HCT116 (cell line): ENCODE data around the gene P2RX3. TPM values are rescaled to one million over a fixed set of nuclear protein-coding genes. Genes with fewer than 3 reads are reported as not detected.

Experiments used
- ATAC-seq: fragments of 200-7000 bp; cut with Tn5 transposase; 2 replicates; pipeline ENCODE4 v1.9.1; 2020; ENCODE audit warnings: mild to moderate bottlenecking, moderate library complexity
- BruUV-seq: library from RNA; stranded (reverse); fragments of 400-500 nt; replicated peaks from 2 replicates; lab custom pipeline; 2021; lab: Mats Ljungman, UMichigan
- CTCF ChIA-PET: fragments of 300-600 bp; sonication (Branson Sonifier 250); formaldehyde crosslinking; loops from one replicate; lab custom pipeline; 2021; ENCODE audit warnings: antibody characterized with exemption; lab: Charles Lee
- POLR2A ChIA-PET: fragments of 300-600, 350-600 bp; sonication (Branson Sonifier 250); formaldehyde crosslinking; loops from one replicate; lab custom pipeline; 2021; ENCODE audit warnings: antibody characterized with exemption; lab: Charles Lee
- RAD21 ChIA-PET, 2 experiments: fragments of 300-600 bp; sonication (Branson Sonifier 250); formaldehyde crosslinking; loops; one replicate each; lab custom pipeline; 2023; ENCODE audit warnings: low total read pairs in 2 of 2; ENCODE audit not compliant: uncharacterized antibody in 2 of 2, unreplicated experiment in 2 of 2, low non-redundant PET in 1 of 2; lab: Charles Lee
- DNase-seq: peaks from one replicate; pipeline ENCODE4 v3.0.0-alpha.2; 2010; ENCODE audit warnings: low read depth, low spot score
- H2AFZ ChIP-seq: fragments of 200-600 bp; shearing (Covaris generic), sonication (generic); 2 replicates; pipeline ENCODE4 v1.6.1; 2017; ENCODE audit warnings: low read depth, mixed run types, mixed read lengths, antibody characterized with exemption, low read length; ENCODE audit not compliant: poor library complexity, severe bottlenecking
- H3K27ac ChIP-seq: 2 replicates; pipeline ENCODE4 v1.5.1; 2012; ENCODE audit warnings: low read depth, low read length
- H3K27me3 ChIP-seq: fragments of 200-600 bp; sonication (generic); 2 replicates; pipeline ENCODE4 v1.6.1; 2016; ENCODE audit warnings: mixed run types, low read length, mixed read lengths; ENCODE audit not compliant: insufficient read depth
- H3K36me3 ChIP-seq, 2 experiments: fragments of 200-500 bp in 1 of 2; fragments of 200-600 bp in 1 of 2; sonication (Bioruptor generic) in 1 of 2; sonication (generic) in 1 of 2; 2 replicates each; pipeline versions ENCODE4 v1.5.1 to v1.6.1; 2014 to 2016; ENCODE audit warnings: low read length in 2 of 2, inconsistent platforms in 1 of 2, mixed read lengths in 1 of 2, mixed run types in 1 of 2; ENCODE audit not compliant: insufficient read depth in 2 of 2, control insufficient read depth in 1 of 2
- H3K4me1 ChIP-seq, 2 experiments: fragments of 200-600 bp in 1 of 2; sonication (generic) in 1 of 2; 2 replicates each; pipeline versions ENCODE4 v1.5.1 to v1.6.1; 2012 to 2017; ENCODE audit warnings: low read length in 2 of 2, inconsistent platforms in 1 of 2, mild to moderate bottlenecking in 1 of 2, mixed read lengths in 1 of 2, mixed run types in 1 of 2, moderate library complexity in 1 of 2; ENCODE audit not compliant: insufficient read depth in 2 of 2, control insufficient read depth in 1 of 2
- H3K4me2 ChIP-seq: fragments of 200-600 bp; sonication (generic); 2 replicates; pipeline ENCODE4 v1.6.1; 2017; ENCODE audit warnings: mixed run types, low read length, mixed read lengths
- H3K4me3 ChIP-seq, 2 experiments: fragments of 200-600 bp in 1 of 2; sonication (generic) in 1 of 2; replicated peaks in 1 of 2; 2 replicates each; pipeline ENCODE4 v1.5.1; 2011 to 2016; ENCODE audit warnings: low read length in 2 of 2, control low read depth in 1 of 2, low read depth in 1 of 2, mild to moderate bottlenecking in 1 of 2, mixed read lengths in 1 of 2, mixed run types in 1 of 2
- H3K79me2 ChIP-seq: fragments of 200-600 bp; sonication (generic); 2 replicates; pipeline ENCODE4 v1.6.1; 2017; ENCODE audit warnings: mild to moderate bottlenecking, mixed run types, low read length, moderate library complexity, mixed read lengths; ENCODE audit not compliant: insufficient read depth
- H3K9ac ChIP-seq: fragments of 200-600 bp; sonication (generic); 2 replicates; pipeline ENCODE4 v1.6.1; 2016; ENCODE audit warnings: low read length, mixed read lengths
- H3K9me2 ChIP-seq: fragments of 200-600 bp; sonication (generic), shearing (Covaris generic); 2 replicates; pipeline ENCODE4 v1.6.1; 2017; ENCODE audit warnings: mixed run types, mild to moderate bottlenecking, moderate library complexity; ENCODE audit not compliant: insufficient read depth
- H3K9me3 ChIP-seq, 2 experiments: fragments of 200-500 bp in 1 of 2; fragments of 200-600 bp in 1 of 2; sonication (Bioruptor generic) in 1 of 2; sonication (generic) in 1 of 2; 2 replicates each; pipeline ENCODE4 v1.6.1; 2014 to 2017; ENCODE audit warnings: low read length in 2 of 2, mixed read lengths in 2 of 2, inconsistent platforms in 1 of 2, low read depth in 1 of 2, mild to moderate bottlenecking in 1 of 2, mixed run types in 1 of 2, moderate library complexity in 1 of 2; ENCODE audit not compliant: control insufficient read depth in 1 of 2, insufficient read depth in 1 of 2
- H4K20me1 ChIP-seq: fragments of 200-600 bp; sonication (generic), shearing (Covaris generic); 2 replicates; pipeline ENCODE4 v1.6.1; 2017; ENCODE audit warnings: mixed run types, mild to moderate bottlenecking, moderate library complexity; ENCODE audit not compliant: insufficient read depth
- CBX3 ChIP-seq: IDR thresholded peaks from 2 replicates; pipeline ENCODE4 v1.6.1; 2012; ENCODE audit warnings: low read depth
- CEBPB ChIP-seq: IDR thresholded peaks from 2 replicates; pipeline ENCODE4 v1.6.1; 2012; ENCODE audit warnings: low read depth
- ELF1 ChIP-seq: IDR thresholded peaks from 2 replicates; pipeline ENCODE4 v1.6.1; 2012; ENCODE audit warnings: low read depth, borderline replicate concordance
- EZH2 ChIP-seq: fragments of 200-600 bp; sonication (generic); IDR thresholded peaks from 2 replicates; pipeline ENCODE4 v1.6.1; 2017; ENCODE audit warnings: antibody characterized with exemption, mixed run types
- POLR2AphosphoS5 ChIP-seq: IDR thresholded peaks from 2 replicates; pipeline ENCODE4 v1.6.1; 2011; ENCODE audit warnings: mild to moderate bottlenecking, low read depth, low read length, moderate library complexity
- RAD21 ChIP-seq: IDR thresholded peaks from 2 replicates; pipeline ENCODE4 v1.6.1; 2012; ENCODE audit warnings: low read depth, mild to moderate bottlenecking
- SIN3A ChIP-seq: IDR thresholded peaks from 2 replicates; pipeline ENCODE4 v1.6.1; 2012; ENCODE audit warnings: low read depth
- SRF ChIP-seq: IDR thresholded peaks from 2 replicates; pipeline ENCODE4 v1.6.1; 2012; ENCODE audit warnings: low read depth
- YY1 ChIP-seq: IDR thresholded peaks from 2 replicates; pipeline ENCODE4 v1.6.1; 2011; ENCODE audit warnings: low read length, low read depth, moderate library complexity, mild to moderate bottlenecking; ENCODE audit not compliant: insufficient replicate concordance; ENCODE audit errors: extremely low read depth
- ZNF274 ChIP-seq: fragments of 200-500 bp; sonication (Bioruptor generic); IDR thresholded peaks from 2 replicates; pipeline ENCODE4 v1.6.1; 2014; ENCODE audit warnings: mild to moderate bottlenecking, low read depth, low read length, inconsistent platforms
- intact Hi-C: fragments of 100-400 bp; cut with micrococcal nuclease; formaldehyde crosslinking; loops from 2 replicates; pipeline ENCODE4 v1.10.0; 2022
- total RNA-seq: library from RNA; stranded (reverse); gene quantifications from one replicate; pipeline ENCODE4 v1.2.1, GENCODE V29; 2021; ENCODE audit not compliant: unreplicated experiment
- TF ChIP-seq, protein P1 (sequence below): IDR thresholded peaks from 2 replicates; pipeline ENCODE4 v1.6.1; 2011; ENCODE audit warnings: mild to moderate bottlenecking, low read length, moderate library complexity; ENCODE audit not compliant: insufficient replicate concordance; ENCODE audit errors: extremely low read depth
- TF ChIP-seq, protein P2 (sequence below): IDR thresholded peaks from 2 replicates; pipeline ENCODE4 v1.6.1; 2012
- TF ChIP-seq, protein P3 (sequence below): IDR thresholded peaks from 2 replicates; pipeline ENCODE4 v1.6.1; 2012; ENCODE audit warnings: low read depth

Gene P2RX3
- total RNA-seq, 1 experiment from 2014 or later, result not detected

DNA sequence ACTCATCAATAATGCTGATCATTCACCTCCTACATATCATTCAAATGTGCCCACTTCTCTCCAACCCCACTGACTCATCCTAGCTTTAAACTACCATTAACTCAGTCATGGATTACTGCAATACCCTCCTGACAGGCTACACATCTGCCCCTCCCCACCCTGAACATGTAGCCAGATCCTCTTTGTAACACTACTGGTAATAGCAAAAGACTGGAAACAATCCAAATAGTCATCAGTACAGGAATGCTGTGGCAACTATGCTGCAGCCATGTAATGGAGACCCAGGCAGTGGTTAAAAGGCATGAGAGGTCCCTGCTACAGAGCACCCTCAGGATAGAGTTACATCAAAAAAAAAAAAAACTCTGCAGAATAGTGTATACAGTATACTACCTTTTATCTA is 72.1 kb downstream of the P2RX3 start (continued):
- TF ChIP-seq ZNF274, result no peak

DNA sequence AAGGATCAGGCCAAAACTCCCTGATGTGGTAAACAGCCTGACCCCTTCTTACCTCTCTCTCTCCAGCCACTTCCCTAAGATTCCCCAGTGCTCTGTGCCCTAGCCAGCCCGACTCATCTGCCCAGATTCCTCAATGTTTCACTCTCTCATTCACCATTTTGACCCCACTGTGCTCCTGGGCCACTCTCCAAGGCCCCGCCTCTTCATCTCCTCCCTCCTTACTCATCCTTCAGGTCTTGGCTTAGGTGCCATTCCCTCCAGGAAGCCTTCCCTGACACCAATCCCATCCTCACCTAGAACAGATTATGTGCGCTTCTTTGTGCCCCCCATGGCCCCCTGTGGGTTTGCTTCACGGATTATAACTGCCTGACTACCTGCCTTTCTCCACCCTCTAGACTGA is 75.5 kb downstream of the P2RX3 start:
- POLR2A ChIA-PET, result no interaction called here
- Histone ChIP-seq H3K4me3 (no peak overlapping the region), H3K4me2 (no peak overlapping the region), H3K9ac (no peak overlapping the region), H3K9me2 (no peaks in the 10 kb centered on the region), H3K4me1 (peaks cover 0 to 4% of the 10 kb centered on the region in 2 experiments; a peak in 1 of 4 replicates), H3K9me3 (no peaks in the 10 kb centered on the region), H3K27ac (no peak overlapping the region), H2AFZ (no peak overlapping the region), H3K27me3 (no peaks in the 10 kb centered on the region), H3K36me3 (peaks cover 0 to 4% of the 10 kb centered on the region in 2 experiments; a peak in 2 of 4 replicates), H3K79me2 (no peaks in the 10 kb centered on the region), H4K20me1 (no peaks in the 10 kb centered on the region)
- no TSS peak for BruUV-seq
- intact Hi-C loops, result no loop called here
- DNase-seq (no peak), ATAC-seq (no peak)
- CTCF ChIA-PET, result no interaction called here
- no peak for TF ChIP-seq POLR2AphosphoS5
- RAD21 ChIA-PET, result no interaction called here

DNA sequence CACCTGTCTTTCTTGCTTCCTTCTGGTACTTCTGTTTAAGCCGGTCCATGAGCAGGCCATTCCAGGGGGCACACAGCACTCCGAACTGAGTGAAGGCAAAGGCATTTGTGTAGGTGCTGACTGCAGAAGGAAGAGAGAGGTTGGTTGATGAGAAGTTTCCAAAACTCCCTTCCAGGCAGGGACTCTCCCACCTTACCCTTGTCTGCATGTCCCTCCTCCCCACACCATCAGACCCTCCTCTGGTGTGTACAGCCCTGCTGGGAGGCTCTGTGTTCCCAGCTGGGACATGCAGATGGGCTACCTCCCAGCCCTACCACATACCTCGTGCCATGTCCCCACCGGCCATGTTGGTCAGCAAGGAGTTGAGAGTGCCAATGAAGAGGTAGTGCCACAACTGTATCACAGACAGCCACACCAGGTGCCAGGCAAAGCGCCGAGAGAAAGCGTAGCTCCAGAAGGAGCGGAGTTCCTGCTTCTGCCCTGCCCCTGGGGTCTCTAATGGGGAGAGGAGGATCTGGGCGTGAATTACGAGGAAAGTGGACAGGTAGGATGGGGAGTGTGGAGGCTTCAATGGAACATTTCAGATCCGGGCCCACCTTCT is 76.6 kb downstream of the P2RX3 start:
- RAD21 ChIA-PET, result no interaction called here
- H4K20me1 ChIP-seq, result no peaks in the 10 kb centered on the region
- TF ChIP-seq SIN3A (no peak), RAD21 (no peak), ZNF274 (no peak), CBX3 (no peak), YY1 (no peak), ELF1 (no peak), SRF (no peak), EZH2 (no peak), CEBPB (no peak)
- TF ChIP-seq, protein P1, sequence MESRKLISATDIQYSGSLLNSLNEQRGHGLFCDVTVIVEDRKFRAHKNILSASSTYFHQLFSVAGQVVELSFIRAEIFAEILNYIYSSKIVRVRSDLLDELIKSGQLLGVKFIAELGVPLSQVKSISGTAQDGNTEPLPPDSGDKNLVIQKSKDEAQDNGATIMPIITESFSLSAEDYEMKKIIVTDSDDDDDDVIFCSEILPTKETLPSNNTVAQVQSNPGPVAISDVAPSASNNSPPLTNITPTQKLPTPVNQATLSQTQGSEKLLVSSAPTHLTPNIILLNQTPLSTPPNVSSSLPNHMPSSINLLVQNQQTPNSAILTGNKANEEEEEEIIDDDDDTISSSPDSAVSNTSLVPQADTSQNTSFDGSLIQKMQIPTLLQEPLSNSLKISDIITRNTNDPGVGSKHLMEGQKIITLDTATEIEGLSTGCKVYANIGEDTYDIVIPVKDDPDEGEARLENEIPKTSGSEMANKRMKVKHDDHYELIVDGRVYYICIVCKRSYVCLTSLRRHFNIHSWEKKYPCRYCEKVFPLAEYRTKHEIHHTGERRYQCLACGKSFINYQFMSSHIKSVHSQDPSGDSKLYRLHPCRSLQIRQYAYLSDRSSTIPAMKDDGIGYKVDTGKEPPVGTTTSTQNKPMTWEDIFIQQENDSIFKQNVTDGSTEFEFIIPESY, result no peak
- TF ChIP-seq, protein P2, sequence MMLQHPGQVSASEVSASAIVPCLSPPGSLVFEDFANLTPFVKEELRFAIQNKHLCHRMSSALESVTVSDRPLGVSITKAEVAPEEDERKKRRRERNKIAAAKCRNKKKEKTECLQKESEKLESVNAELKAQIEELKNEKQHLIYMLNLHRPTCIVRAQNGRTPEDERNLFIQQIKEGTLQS, result no peak
- TF ChIP-seq, protein P3, sequence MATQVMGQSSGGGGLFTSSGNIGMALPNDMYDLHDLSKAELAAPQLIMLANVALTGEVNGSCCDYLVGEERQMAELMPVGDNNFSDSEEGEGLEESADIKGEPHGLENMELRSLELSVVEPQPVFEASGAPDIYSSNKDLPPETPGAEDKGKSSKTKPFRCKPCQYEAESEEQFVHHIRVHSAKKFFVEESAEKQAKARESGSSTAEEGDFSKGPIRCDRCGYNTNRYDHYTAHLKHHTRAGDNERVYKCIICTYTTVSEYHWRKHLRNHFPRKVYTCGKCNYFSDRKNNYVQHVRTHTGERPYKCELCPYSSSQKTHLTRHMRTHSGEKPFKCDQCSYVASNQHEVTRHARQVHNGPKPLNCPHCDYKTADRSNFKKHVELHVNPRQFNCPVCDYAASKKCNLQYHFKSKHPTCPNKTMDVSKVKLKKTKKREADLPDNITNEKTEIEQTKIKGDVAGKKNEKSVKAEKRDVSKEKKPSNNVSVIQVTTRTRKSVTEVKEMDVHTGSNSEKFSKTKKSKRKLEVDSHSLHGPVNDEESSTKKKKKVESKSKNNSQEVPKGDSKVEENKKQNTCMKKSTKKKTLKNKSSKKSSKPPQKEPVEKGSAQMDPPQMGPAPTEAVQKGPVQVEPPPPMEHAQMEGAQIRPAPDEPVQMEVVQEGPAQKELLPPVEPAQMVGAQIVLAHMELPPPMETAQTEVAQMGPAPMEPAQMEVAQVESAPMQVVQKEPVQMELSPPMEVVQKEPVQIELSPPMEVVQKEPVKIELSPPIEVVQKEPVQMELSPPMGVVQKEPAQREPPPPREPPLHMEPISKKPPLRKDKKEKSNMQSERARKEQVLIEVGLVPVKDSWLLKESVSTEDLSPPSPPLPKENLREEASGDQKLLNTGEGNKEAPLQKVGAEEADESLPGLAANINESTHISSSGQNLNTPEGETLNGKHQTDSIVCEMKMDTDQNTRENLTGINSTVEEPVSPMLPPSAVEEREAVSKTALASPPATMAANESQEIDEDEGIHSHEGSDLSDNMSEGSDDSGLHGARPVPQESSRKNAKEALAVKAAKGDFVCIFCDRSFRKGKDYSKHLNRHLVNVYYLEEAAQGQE, result no peak

More for the DNA sequence above, 76.6 kb downstream of the P2RX3 start:
- ChIA-PET CTCF (no interaction called here), POLR2A (no interaction called here)
- Histone ChIP-seq H3K9me2 (no peaks in the 10 kb centered on the region), H3K79me2 (no peaks in the 10 kb centered on the region), H3K27me3 (no peaks in the 10 kb centered on the region), H3K36me3 (peaks cover 0 to 4% of the 10 kb centered on the region in 2 experiments; a peak in 2 of 4 replicates), H3K27ac (no peak overlapping the region), H3K4me3 (no peak overlapping the region), H3K4me1 (peaks cover 0 to 4% of the 10 kb centered on the region in 2 experiments; a peak in 1 of 4 replicates), H3K9me3 (no peaks in the 10 kb centered on the region), H3K9ac (no peak overlapping the region), H2AFZ (no peak overlapping the region), H3K4me2 (no peak overlapping the region)
- intact Hi-C loops, result no loop called here
- no TSS peak for BruUV-seq
- ATAC-seq, result no peak
- no peak for DNase-seq
